PC-9 (cell line): Measurements from ENCODE around the gene AASS.

Experiments
- CTCF ChIP-seq: fragments of 200-600 bp; sonication (generic); conservative IDR thresholded peaks from 2 replicates; pipeline ENCODE4 v1.6.1; 2017; ENCODE audit warnings: mixed run types, antibody characterized with exemption, mild to moderate bottlenecking, moderate library complexity
- EZH2 ChIP-seq: fragments of 200-600 bp; sonication (generic); IDR thresholded peaks from 2 replicates; pipeline ENCODE4 v1.8.0; 2017; ENCODE audit warnings: antibody characterized with exemption, low read depth

GRCh38 chr7:122067077-122067476 is 77.0 kb downstream of the AASS start:
- TF ChIP-seq CTCF (no peak), EZH2 (no peak)
